Measurements from ENCODE around the gene FAM221A. TPM values are rescaled to one million over a fixed set of nuclear protein-coding genes. Genes with fewer than 3 reads are reported as not detected.

Gene FAM221A
- total and polyA plus RNA-seq, 4 experiments from 2014 or later, result 4.2 to 7.3 (median 6.5) TPM

DNA sequence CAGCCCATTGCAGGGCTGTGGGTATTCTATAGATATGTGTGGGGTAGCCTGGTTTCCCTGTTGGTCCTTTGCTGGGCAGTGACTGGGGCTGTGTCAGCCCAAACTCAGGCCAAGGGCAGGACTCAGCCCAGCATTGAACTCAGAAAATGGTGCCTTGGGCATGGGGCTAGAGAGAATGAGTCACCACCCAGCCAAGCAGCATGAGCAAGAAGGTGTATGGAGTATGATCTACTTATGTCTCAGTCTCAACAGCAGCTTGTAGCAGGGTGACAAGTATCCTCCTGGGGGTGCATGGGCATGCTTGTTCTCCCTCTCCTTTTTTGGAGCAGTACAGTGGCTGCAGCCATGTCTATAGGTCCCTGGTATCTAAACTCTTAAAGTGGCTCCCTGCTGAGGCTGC, 62.1 kb downstream of the FAM221A start:
- DNase-seq, result no peak
- intact Hi-C loops (cut with micrococcal nuclease), result no loop called here
- no peaks in the 10 kb centered on the region for H3K27me3 ChIP-seq (ENCODE audit: insufficient read depth, low read length)
- Mint-ChIP-seq H3K27ac (no peak overlapping the region), H3K4me1 (no peaks in the 10 kb centered on the region), H3K9me3 (peaks cover 3 to 49% (median 39%) of the 10 kb centered on the region in 8 donors), H3K27me3 (no peaks in the 10 kb centered on the region), H3K4me3 (no peak overlapping the region), H3K36me3 (peaks cover 6 to 31% of the 10 kb centered on the region in 2 donors)
- H3K4me3 ChIP-seq (ENCODE audit: low read length in 2 of 2), result no peak overlapping the region
- ChIA-PET POLR2A (ENCODE audit: partially characterized antibody) (no interaction called here), CTCF (ENCODE audit: partially characterized antibody) (no interaction called here)
- H3K36me3 ChIP-seq (ENCODE audit: insufficient read depth, low read length), result no peaks in the 10 kb centered on the region
- no peaks in the 10 kb centered on the region for H3K4me1 ChIP-seq (ENCODE audit: insufficient read depth, low read length)
- H3K27ac ChIP-seq (ENCODE audit: low read depth, low read length), result no peak overlapping the region
- H3K9me3 ChIP-seq (ENCODE audit: control insufficient read depth in 1 of 2, low read length in 2 of 2), result peaks cover 0 to 6% of the 10 kb centered on the region in 2 donors

- DNase-seq, result no peak
- Histone ChIP-seq H3K9me3 (ENCODE audit: control insufficient read depth in 1 of 2, low read length in 2 of 2) (peaks cover 0 to 6% of the 10 kb centered on the region in 2 donors), H3K4me1 (ENCODE audit: insufficient read depth, low read length) (no peaks in the 10 kb centered on the region), H3K4me3 (ENCODE audit: low read length in 2 of 2) (no peak overlapping the region), H3K27ac (ENCODE audit: low read depth, low read length) (no peak overlapping the region), H3K36me3 (ENCODE audit: insufficient read depth, low read length) (no peaks in the 10 kb centered on the region), H3K27me3 (ENCODE audit: insufficient read depth, low read length) (no peaks in the 10 kb centered on the region)
- H3K27ac Mint-ChIP-seq, result no peak overlapping the region
- H3K4me1 Mint-ChIP-seq, result no peaks in the 10 kb centered on the region
- intact Hi-C loops (cut with micrococcal nuclease), result no loop called here
- H3K27me3 Mint-ChIP-seq, result no peaks in the 10 kb centered on the region
- H3K36me3 Mint-ChIP-seq, result peaks cover 6 to 34% of the 10 kb centered on the region in 2 donors
- ChIA-PET CTCF (ENCODE audit: partially characterized antibody) (no interaction called here), POLR2A (ENCODE audit: partially characterized antibody) (no interaction called here)
- peaks cover 3 to 53% (median 45%) of the 10 kb centered on the region in 8 donors for H3K9me3 Mint-ChIP-seq
- H3K4me3 Mint-ChIP-seq, result no peak overlapping the region
These were observed 63.2 kb downstream of the FAM221A start for GRCh38 chr7:23743226-23743625.

DNA sequence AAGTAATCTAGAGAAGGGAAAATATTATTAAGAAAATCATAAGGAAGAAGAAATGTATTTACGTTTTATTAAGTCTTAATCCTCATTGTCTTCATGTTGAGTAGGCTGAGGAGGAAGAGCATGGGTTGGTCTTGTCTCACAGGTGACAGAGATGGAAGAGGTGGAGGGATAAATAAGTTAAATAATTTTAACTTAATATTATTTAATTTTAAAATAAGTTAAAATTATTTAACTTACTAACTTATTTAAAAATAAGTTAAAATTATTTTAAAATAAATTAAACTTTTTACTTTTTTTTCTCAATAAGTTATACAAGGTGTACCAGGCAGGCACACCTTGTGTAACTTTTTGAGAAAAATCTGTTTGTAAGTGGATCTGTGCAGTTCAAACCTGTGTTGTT, 66.6 kb downstream of the FAM221A start:
- intact Hi-C loops (cut with micrococcal nuclease), result no loop called here
- ChIA-PET POLR2A (ENCODE audit: partially characterized antibody) (no interaction called here), CTCF (ENCODE audit: partially characterized antibody) (no interaction called here)
- H3K27me3 Mint-ChIP-seq, result no peaks in the 10 kb centered on the region
- H3K9me3 Mint-ChIP-seq, result peaks cover 3 to 51% (median 45%) of the 10 kb centered on the region in 8 donors
- H3K36me3 Mint-ChIP-seq, result peaks cover 5 to 32% of the 10 kb centered on the region in 2 donors
- no peak overlapping the region for H3K27ac ChIP-seq (ENCODE audit: low read depth, low read length)
- no peaks in the 10 kb centered on the region for H3K4me1 ChIP-seq (ENCODE audit: insufficient read depth, low read length)
- no peak overlapping the region for H3K4me3 Mint-ChIP-seq
- H3K36me3 ChIP-seq (ENCODE audit: insufficient read depth, low read length), result no peaks in the 10 kb centered on the region
- no peak for DNase-seq
- peaks cover 0 to 6% of the 10 kb centered on the region in 2 donors for H3K9me3 ChIP-seq (ENCODE audit: control insufficient read depth in 1 of 2, low read length in 2 of 2)
- H3K4me1 Mint-ChIP-seq, result no peaks in the 10 kb centered on the region
- H3K27ac Mint-ChIP-seq, result no peak overlapping the region
- no peak overlapping the region for H3K4me3 ChIP-seq (ENCODE audit: low read length in 2 of 2)
- no peaks in the 10 kb centered on the region for H3K27me3 ChIP-seq (ENCODE audit: insufficient read depth, low read length)

DNA sequence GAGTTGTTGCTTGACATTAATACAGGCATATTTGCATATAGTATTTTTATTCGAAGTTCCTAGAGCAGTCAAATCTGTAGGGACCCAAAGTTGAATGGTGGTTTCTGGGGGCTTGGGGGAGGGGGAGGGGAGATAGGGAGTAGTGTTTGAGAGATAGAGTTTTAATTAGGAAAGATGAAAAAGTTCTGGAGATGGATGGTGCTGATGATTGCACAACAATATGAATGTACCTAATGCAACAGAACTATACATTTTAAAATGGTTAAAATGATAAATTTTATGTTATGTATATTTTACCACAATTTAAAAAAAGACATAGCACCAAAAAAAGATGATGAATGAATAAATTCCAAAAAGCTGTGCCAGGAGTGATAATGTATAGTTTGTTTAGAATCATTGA, 71.9 kb downstream of the FAM221A start:
- CTCF ChIA-PET (ENCODE audit: partially characterized antibody), result no interaction called here
- Mint-ChIP-seq H3K4me3 (no peak overlapping the region), H3K27ac (no peak overlapping the region), H3K4me1 (peaks cover 5 to 16% (median 8%) of the 10 kb centered on the region in 4 donors), H3K36me3 (peaks cover 5 to 21% of the 10 kb centered on the region in 2 donors), H3K27me3 (no peaks in the 10 kb centered on the region), H3K9me3 (peaks cover 0 to 11% (median 8%) of the 10 kb centered on the region in 8 donors)
- Histone ChIP-seq H3K4me1 (ENCODE audit: insufficient read depth, low read length) (no peaks in the 10 kb centered on the region), H3K9me3 (ENCODE audit: control insufficient read depth in 1 of 2, low read length in 2 of 2) (no peaks in the 10 kb centered on the region), H3K27me3 (ENCODE audit: insufficient read depth, low read length) (no peaks in the 10 kb centered on the region), H3K36me3 (ENCODE audit: insufficient read depth, low read length) (no peaks in the 10 kb centered on the region), H3K27ac (ENCODE audit: low read depth, low read length) (no peak overlapping the region), H3K4me3 (ENCODE audit: low read length in 2 of 2) (no peak overlapping the region)
- POLR2A ChIA-PET (ENCODE audit: partially characterized antibody), result no interaction called here
- no peak for DNase-seq
- intact Hi-C loops (cut with micrococcal nuclease), result no loop called here

Other genes with a start within 250 kb of the FAM221A start
- not detected for gene IGF2BP3, start 209.7 kb upstream of the FAM221A start, total RNA-seq
- not detected for gene IGF2BP3, start 209.7 kb upstream of the FAM221A start, polyA plus RNA-seq
- gene TRA2A, start 148.2 kb upstream of the FAM221A start, total RNA-seq, result 100 to 1,000 TPM; 143 to 145 TPM
- gene TRA2A, start 148.2 kb upstream of the FAM221A start, polyA plus RNA-seq, result 10 to 100 TPM; 37.5 to 37.6 TPM
- 10 to 100 TPM; 15.5 to 17.7 TPM for gene CCDC126, start 82.8 kb upstream of the FAM221A start, total RNA-seq
- gene CCDC126, start 82.8 kb upstream of the FAM221A start, polyA plus RNA-seq, result 10 to 100 TPM; 11.9 to 22.0 TPM
- gene STK31, start 30.0 kb downstream of the FAM221A start, total RNA-seq, result 1 to 10 TPM in 1 of 2 experiments, under 1 TPM in 1; 0.55 to 1.1 TPM
- gene STK31, start 30.0 kb downstream of the FAM221A start, polyA plus RNA-seq, result not detected